ENCODE measurements around the gene NRXN2. TPM values are rescaled to one million over a fixed set of nuclear protein-coding genes. Genes with fewer than 3 reads are reported as not detected.

Gene NRXN2
- total and polyA plus RNA-seq, 4 donors: 0.17 to 2.8 (median 1.4) TPM

DNA sequence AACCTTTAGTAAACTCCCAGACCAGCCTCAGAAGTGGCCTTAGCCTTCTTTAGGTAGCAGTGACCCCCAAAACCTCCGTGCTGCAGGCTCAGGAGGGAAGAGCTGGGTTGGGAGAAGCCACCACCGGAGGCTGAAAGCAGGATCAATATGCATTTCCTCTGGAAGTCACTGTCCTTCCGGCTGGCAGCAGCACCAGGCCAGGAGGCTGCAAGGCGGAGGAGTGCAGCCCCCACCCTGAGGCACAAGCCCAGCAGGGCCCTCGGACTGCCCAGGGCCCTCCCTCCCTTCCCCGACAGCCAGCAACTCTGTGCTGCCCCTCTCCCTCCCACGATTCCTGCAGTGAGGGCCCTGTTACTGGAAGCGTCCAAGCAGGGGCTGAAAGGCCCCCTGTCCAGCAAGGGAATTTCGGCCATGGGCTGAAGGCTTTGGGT is 3.2 kb upstream of the NRXN2 start:
- Histone ChIP-seq H3K4me1 (ENCODE audit: control insufficient read depth in 4 of 4, insufficient read depth in 4 of 4, low read length in 3 of 4) (peaks cover 14 to 43% (median 41%) of the 10 kb centered on the region in 4 donors), H3K27ac (ENCODE audit: low read depth in 1 of 2, low read length in 2 of 2) (no peak overlapping the region), H3K9ac (ENCODE audit: low read depth in 1 of 2, low read length in 2 of 2) (no peak overlapping the region), H3K4me3 (ENCODE audit: low read depth in 1 of 3, low read length in 3 of 3) (no peak overlapping the region), H3K36me3 (ENCODE audit: control insufficient read depth in 4 of 4, insufficient read depth in 3 of 4, low read depth in 1 of 4, low read length in 3 of 4) (no peaks in the 10 kb centered on the region), H3K27me3 (ENCODE audit: control insufficient read depth in 4 of 4, insufficient read depth in 4 of 4, low read length in 3 of 4) (peaks cover 0 to 2% (median 0%) of the 10 kb centered on the region in 4 donors), H3K9me3 (ENCODE audit: control insufficient read depth in 4 of 4, low read length in 3 of 4) (no peaks in the 10 kb centered on the region)
- TF ChIP-seq ATF3 (IDR thresholded peaks at IDR 0.05) (no peak), SP1 (IDR thresholded peaks at IDR 0.05) (no peak), RAD21 (IDR thresholded peaks at IDR 0.05) (no peak), RXRA (IDR thresholded peaks at IDR 0.05) (no peak), NR2F2 (IDR thresholded peaks at IDR 0.05) (no peak), EGR1 (IDR thresholded peaks at IDR 0.05; ENCODE audit: low read depth in 2 of 2) (no peak), FOXA1 (IDR thresholded peaks at IDR 0.05) (no peak), JUND (IDR thresholded peaks at IDR 0.05) (no peak), HNF4A (conservative IDR thresholded peaks at IDR 0.05) (no peak), CTCF (IDR thresholded peaks at IDR 0.05; ENCODE audit: low read depth, low read length, missing input control) (no peak), TAF1 (conservative IDR thresholded peaks at IDR 0.05) (no peak), FOXA2 (IDR thresholded peaks at IDR 0.05) (no peak)
- TF ChIP-seq, protein P1, sequence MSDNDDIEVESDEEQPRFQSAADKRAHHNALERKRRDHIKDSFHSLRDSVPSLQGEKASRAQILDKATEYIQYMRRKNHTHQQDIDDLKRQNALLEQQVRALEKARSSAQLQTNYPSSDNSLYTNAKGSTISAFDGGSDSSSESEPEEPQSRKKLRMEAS (IDR thresholded peaks at IDR 0.05): no peak
- peak; percentile 35 for DNase-seq (ENCODE audit: low spot score)
- 41% methylated on average over 9 of the region's 9 CpGs for whole genome bisulfite sequencing

- TF ChIP-seq HNF4A (conservative IDR thresholded peaks at IDR 0.05): peak; percentile 90 to 96
- peak; percentile 19 for TF ChIP-seq FOXA2 (IDR thresholded peaks at IDR 0.05)
- peak in 1 of 2 donors; percentile 39 for TF ChIP-seq GABPA (IDR thresholded peaks at IDR 0.05 in 1 of 2, conservative IDR thresholded peaks at IDR 0.05 in 1 of 2)
- TF ChIP-seq CTCF (IDR thresholded peaks at IDR 0.05; ENCODE audit: low read depth, low read length, missing input control): no peak
- no peak for TF ChIP-seq JUND (IDR thresholded peaks at IDR 0.05)
- no peak for TF ChIP-seq TAF1 (conservative IDR thresholded peaks at IDR 0.05)
- TF ChIP-seq RAD21 (IDR thresholded peaks at IDR 0.05): no peak
- peak; percentile 46 for TF ChIP-seq SP1 (IDR thresholded peaks at IDR 0.05)
- TF ChIP-seq HNF4G (IDR thresholded peaks at IDR 0.05): no peak
- TF ChIP-seq YY1 (IDR thresholded peaks at IDR 0.05): no peak
- TF ChIP-seq, protein P2, sequence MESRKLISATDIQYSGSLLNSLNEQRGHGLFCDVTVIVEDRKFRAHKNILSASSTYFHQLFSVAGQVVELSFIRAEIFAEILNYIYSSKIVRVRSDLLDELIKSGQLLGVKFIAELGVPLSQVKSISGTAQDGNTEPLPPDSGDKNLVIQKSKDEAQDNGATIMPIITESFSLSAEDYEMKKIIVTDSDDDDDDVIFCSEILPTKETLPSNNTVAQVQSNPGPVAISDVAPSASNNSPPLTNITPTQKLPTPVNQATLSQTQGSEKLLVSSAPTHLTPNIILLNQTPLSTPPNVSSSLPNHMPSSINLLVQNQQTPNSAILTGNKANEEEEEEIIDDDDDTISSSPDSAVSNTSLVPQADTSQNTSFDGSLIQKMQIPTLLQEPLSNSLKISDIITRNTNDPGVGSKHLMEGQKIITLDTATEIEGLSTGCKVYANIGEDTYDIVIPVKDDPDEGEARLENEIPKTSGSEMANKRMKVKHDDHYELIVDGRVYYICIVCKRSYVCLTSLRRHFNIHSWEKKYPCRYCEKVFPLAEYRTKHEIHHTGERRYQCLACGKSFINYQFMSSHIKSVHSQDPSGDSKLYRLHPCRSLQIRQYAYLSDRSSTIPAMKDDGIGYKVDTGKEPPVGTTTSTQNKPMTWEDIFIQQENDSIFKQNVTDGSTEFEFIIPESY (IDR thresholded peaks at IDR 0.05): no peak
- no peak for TF ChIP-seq REST (IDR thresholded peaks at IDR 0.05)
- TF ChIP-seq RXRA (IDR thresholded peaks at IDR 0.05): peak; percentile 37 to 82
- no peak for TF ChIP-seq NR2F2 (IDR thresholded peaks at IDR 0.05)
- no peak for TF ChIP-seq ATF3 (IDR thresholded peaks at IDR 0.05)
- no peak for TF ChIP-seq EGR1 (IDR thresholded peaks at IDR 0.05; ENCODE audit: low read depth in 2 of 2)
- TF ChIP-seq FOXA1 (IDR thresholded peaks at IDR 0.05): no peak
- TF ChIP-seq, protein P1 (IDR thresholded peaks at IDR 0.05): no peak
- H3K27me3 ChIP-seq (ENCODE audit: control insufficient read depth in 4 of 4, insufficient read depth in 4 of 4, low read length in 3 of 4): peaks cover 0 to 2% (median under 1%) of the 10 kb centered on the region in 4 donors
- H3K9me3 ChIP-seq (ENCODE audit: control insufficient read depth in 4 of 4, low read length in 3 of 4): no peaks in the 10 kb centered on the region
- H3K4me3 ChIP-seq (ENCODE audit: low read depth in 1 of 3, low read length in 3 of 3): no peak overlapping the region
- no peak overlapping the region for H3K27ac ChIP-seq (ENCODE audit: low read depth in 1 of 2, low read length in 2 of 2)
- H3K9ac ChIP-seq (ENCODE audit: low read depth in 1 of 2, low read length in 2 of 2): no peak overlapping the region
- WGBS: 41% methylated on average over 7 of the region's 7 CpGs
- peaks cover 14 to 43% (median 41%) of the 10 kb centered on the region in 4 donors for H3K4me1 ChIP-seq (ENCODE audit: control insufficient read depth in 4 of 4, insufficient read depth in 4 of 4, low read length in 3 of 4)
- H3K36me3 ChIP-seq (ENCODE audit: control insufficient read depth in 4 of 4, insufficient read depth in 3 of 4, low read depth in 1 of 4, low read length in 3 of 4): no peaks in the 10 kb centered on the region
- peak; percentile 57 for DNase-seq (ENCODE audit: low spot score)
Measured at GRCh38 chr11:64724863-64725532, 2.0 kb upstream of the NRXN2 start.

Data from liver (tissue), 9 donors.